ENCODE data around the gene LDAF1.

LDAF1 gene

DNA sequence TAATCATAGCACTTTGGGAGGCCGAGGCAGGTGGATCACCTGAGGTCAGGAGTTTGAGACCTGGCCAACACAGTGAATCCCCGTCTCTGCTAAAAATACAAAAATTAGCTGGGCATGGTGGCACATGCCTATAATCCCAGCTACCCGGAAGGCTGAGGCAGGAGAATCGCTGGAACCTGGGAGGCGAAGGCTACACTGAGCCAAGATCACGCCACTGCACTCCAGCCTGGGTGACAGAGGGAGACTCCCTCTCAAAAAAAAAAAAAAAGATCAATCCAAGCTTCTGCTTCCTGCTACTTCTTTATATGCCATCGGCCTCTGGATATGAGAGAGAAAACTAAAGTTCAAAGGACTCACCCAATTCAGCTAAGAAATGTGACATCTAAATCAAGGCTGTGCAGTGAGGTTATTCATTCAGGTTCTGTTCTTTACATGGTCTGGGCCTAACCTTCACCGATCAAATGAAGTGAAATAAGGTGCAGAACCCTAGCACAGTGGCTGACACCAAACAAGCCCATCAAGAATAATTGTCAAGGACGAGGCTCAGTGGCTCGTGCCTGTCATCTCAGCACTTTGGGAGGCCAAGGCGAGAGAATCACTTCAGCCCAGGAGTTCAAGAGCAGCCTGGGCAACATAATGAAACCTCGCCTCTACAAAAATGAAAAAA is 27.3 kb downstream of the LDAF1 start:
- CTCF ChIA-PET, result interaction anchor here (0.7 to 4.0 kb wide), 3 partner anchors 8 to 17 kb away, joined by 3 to 17 read pairs (median 3); no protein-coding TSS in a partner anchor
- TF ChIP-seq, protein P1, sequence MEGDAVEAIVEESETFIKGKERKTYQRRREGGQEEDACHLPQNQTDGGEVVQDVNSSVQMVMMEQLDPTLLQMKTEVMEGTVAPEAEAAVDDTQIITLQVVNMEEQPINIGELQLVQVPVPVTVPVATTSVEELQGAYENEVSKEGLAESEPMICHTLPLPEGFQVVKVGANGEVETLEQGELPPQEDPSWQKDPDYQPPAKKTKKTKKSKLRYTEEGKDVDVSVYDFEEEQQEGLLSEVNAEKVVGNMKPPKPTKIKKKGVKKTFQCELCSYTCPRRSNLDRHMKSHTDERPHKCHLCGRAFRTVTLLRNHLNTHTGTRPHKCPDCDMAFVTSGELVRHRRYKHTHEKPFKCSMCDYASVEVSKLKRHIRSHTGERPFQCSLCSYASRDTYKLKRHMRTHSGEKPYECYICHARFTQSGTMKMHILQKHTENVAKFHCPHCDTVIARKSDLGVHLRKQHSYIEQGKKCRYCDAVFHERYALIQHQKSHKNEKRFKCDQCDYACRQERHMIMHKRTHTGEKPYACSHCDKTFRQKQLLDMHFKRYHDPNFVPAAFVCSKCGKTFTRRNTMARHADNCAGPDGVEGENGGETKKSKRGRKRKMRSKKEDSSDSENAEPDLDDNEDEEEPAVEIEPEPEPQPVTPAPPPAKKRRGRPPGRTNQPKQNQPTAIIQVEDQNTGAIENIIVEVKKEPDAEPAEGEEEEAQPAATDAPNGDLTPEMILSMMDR (IDR thresholded peaks at IDR 0.05; ENCODE audit: control extremely low read depth, extremely low read depth, low read depth, missing control alignments), result no peak
- no peak for DNase-seq (ENCODE audit: extremely low spot score)
- POLR2A ChIA-PET, result no interaction called here

- ChIA-PET CTCF (interaction anchor here (0.9 to 4.0 kb wide), 3 partner anchors 9 to 17 kb away, joined by 3 to 17 read pairs (median 3); no protein-coding TSS in a partner anchor), POLR2A (no interaction called here)
- TF ChIP-seq, protein P1 (IDR thresholded peaks at IDR 0.05; ENCODE audit: control extremely low read depth, extremely low read depth, low read depth, missing control alignments), result no peak
- no peak for DNase-seq (ENCODE audit: extremely low spot score)
Measured at GRCh38 chr16:21186326-21186691, 27.8 kb downstream of the LDAF1 start.

DNA sequence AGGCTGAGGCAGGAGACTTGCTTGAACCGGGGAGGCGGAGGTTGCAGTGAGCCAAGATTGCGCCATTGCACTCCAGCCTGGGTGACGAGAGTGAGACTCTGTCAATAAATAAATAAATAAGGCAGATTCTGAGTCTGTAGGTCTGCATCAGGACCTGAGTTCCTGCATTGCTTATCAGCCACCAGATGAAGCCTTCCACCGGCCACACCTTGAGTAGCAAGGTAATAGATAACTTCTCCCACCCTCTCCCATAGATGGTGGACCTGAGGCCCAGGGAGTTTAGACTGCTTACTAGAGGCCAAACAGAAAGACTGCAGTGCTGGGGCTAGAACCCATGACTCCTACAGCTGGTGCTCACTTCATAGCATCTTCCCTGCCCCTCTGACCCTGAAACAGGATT is 30.8 kb downstream of the LDAF1 start:
- ChIA-PET CTCF (interaction anchor here (0.7 to 4.0 kb wide), 23 partner anchors 9 to 1181 kb away, joined by 3 to 17 read pairs (median 4); no protein-coding TSS in a partner anchor), POLR2A (no interaction called here)
- TF ChIP-seq, protein P1 (IDR thresholded peaks at IDR 0.05; ENCODE audit: control extremely low read depth, extremely low read depth, low read depth, missing control alignments), result no peak
- no peak for DNase-seq (ENCODE audit: extremely low spot score)

DNA sequence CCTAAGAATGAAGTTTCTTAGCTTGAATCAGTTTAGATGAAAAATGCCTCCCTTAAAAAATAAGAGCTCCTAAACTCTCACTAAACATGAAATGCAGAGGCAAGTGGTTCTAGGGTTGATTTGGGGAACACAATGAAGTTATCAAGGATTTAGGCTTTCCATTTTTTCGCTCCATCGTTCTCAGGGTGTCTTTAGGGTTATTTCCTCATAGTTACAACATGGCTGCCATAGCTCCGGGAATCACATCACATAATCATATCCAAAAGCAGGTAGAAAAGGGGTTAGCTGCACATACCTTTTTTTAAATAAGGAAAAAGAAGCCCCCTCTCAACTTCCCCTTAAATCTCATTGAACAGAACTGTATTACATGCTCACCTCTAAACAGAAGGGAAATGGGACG is 31.5 kb downstream of the LDAF1 start:
- TF ChIP-seq, protein P1 (IDR thresholded peaks at IDR 0.05; ENCODE audit: control extremely low read depth, extremely low read depth, low read depth, missing control alignments), result no peak
- CTCF ChIA-PET, result interaction anchor here (0.9 to 4.0 kb wide), 10 partner anchors 9 to 131 kb away, joined by 3 to 17 read pairs (median 4); no protein-coding TSS in a partner anchor
- POLR2A ChIA-PET, result no interaction called here
- no peak for DNase-seq (ENCODE audit: extremely low spot score)

- POLR2A ChIA-PET, result no interaction called here
- CTCF ChIA-PET, result no interaction called here
Measured at GRCh38 chr16:21190599-21190998, 32.1 kb downstream of the LDAF1 start.

DNA sequence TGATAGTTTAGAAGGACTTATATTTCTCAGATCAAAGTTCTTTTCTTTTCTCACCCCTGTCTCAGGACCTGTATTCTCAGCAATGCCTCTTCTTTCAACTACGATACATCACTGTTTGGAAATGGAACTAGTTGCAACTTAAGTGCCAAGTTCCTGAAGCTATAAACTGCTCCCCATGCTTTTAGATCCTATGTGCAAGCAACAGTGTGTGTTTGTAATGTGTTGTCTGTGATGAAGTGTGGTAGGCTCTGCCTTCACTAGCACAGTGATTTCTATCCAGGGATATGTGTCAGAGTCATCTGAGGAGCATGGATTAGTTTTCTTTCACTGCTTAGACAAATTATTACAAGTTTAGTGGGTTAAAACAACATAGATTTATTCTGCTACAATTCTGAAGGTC is 34.5 kb downstream of the LDAF1 start:
- TF ChIP-seq, protein P1 (IDR thresholded peaks at IDR 0.05; ENCODE audit: control extremely low read depth, extremely low read depth, low read depth, missing control alignments), result no peak
- no peak for DNase-seq (ENCODE audit: extremely low spot score)
- ChIA-PET POLR2A (no interaction called here), CTCF (interaction anchor here (1.2 to 1.6 kb wide), 2 partner anchors 11 to 13 kb away, joined by 3 read pairs; no protein-coding TSS in a partner anchor)

More at GRCh38 chr16:21190599-21190998, 32.1 kb downstream of the LDAF1 start:
- TF ChIP-seq, protein P1 (IDR thresholded peaks at IDR 0.05; ENCODE audit: control extremely low read depth, extremely low read depth, low read depth, missing control alignments), result no peak
- DNase-seq (ENCODE audit: extremely low spot score), result no peak

Data from GM10248 (cell line).